Measurements from ENCODE around the gene SLC9A7.

Gene SLC9A7

DNA sequence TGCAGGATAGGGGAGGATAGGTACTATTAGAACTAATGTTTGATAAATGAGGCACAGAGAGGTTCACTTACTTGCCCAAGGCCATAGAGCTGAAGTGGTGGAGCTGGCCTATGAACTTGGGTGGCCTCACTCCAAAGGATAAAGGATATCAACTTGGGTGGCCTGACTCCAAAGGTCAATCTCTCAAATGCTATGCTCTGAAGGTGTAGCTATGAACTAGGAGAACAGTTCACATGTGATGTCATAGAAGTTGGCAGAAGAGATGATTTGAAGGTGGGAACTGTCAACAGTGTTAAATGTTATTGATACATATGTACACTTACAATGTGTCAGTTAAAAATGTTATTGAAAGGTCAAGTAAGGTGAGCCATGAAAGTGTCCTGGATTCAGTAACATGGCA is 191.5 kb downstream of the SLC9A7 start:
- no peak for DNase-seq

DNA sequence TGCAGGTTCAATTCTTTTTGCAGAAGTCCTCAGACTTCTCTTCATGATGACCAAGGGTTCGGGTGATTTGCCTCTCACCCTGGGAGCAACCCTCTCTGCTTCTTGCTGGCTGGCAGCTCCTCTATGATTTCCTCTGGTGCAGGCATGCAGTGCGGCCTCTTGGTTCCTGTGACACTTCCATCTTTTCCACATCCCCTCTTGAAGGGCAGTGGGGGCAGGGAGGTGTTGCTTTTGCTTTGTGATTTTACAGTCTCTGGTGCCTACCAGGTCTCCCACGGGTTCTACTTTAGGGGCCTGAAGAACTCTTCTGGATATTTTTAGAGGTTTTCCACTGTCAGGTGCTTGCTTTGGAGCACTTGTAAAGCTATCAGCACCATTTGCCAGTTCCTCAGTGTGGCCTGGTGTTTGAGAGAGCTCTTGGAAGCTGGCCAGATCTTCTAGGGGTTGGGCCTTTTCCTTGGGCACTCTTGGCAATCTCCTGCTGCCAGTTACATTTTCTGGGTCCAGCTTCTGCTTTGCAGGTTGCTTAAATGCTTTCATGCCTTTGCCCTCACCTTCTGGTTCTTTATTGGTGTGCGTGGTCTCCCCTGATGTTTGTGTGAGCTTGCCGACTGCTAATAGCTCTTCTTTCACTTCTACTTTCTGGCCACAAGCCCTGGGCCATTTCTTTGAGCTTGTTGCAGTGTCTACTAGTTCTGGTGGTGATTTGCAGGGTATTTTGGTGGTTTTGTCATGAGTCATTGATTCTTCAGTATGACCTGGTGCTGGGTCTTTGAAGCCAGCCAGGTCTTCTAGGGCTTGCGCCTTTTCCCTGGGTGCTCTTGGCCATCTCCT is 196.9 kb downstream of the SLC9A7 start:
- DNase-seq, result no peak

DNA sequence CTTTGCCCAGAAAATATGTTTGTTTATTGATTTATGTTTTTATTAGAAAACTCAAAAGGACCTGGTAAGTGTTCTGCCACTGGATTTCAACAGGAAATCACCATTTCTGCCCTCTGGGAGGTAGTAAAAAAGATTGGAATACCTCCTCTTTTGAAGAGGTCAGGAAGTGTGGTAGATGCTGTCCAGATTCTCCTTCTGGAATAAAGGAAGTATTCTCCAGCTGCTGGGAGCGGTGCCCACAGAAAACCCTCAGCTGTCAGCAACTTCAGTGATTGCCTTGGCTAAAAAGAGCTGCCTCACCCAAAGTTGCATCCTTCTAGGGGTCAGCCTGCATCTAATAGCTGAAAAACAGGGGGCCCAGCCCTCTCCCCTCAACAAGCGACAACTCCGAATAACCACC is 199.9 kb downstream of the SLC9A7 start:
- no peak for DNase-seq

DNA sequence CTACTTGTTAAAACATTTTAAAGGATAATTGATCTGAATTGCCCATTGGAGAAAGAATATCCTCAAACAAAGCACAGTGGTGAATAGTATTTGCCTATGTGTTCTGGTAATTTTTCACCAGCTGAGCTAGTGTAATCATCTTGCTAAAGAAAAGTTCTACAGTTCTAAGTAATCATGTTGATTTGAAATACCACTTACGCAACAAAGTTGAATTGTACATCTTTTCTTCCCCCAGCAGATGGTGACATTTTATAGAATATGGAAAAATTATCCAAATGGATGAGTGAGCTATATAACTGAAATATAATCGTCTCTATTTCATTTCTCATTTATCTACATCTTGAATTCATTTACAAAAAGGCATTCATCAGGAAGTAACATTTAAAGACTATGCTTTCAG is 204.0 kb downstream of the SLC9A7 start:
- peak; percentile 19 for DNase-seq

DNA sequence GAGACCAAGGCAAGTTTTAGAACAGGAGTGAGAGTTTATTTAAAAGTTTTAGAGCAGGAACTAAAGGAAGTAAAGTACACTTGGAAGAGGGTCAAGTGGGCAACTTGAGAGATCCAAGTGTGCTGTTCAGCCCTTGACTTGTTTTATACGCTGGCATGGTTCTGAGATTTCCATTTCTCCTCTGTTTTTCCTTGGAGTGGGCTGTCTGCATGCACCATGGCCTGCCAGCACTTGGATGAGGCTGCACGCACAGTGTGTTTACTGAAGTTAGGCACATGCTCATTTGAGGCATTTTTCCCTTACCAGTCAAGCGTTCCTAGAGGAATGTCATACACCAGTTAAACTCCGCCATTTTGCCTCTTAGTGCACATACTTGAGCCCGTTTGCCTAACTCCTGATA is 205.0 kb downstream of the SLC9A7 start:
- no peak for DNase-seq

DNA sequence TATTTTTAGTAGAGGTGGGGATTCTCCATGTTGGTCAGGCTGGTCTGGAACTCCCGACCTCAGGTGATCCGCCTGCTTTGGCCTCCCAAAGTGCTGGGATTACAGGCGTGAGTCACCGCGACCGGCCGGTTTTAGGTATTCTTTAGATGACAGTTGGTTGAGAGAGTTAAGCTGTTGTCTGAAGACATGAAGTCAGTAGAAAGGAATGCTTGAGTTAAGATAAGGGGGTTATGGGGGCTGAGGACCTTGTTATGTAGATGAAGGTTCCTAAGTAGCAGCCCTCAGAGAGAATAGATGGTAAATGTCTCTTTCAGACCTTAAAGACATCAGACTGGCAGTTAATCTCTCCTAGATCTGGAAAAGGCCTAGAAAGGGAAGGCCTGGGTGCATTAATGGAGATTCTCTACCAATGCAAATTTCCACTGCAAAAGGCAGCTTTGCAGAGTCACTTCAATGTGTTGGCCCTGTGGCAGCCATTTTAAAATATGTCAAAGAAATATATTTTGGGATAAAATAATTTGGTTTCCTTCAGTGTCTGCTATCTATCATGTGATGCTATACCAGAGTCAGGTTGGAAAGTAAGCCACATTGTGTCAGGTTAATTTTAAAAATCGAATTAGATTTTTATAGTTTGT is 207.3 kb downstream of the SLC9A7 start:
- DNase-seq, result no peak

DNA sequence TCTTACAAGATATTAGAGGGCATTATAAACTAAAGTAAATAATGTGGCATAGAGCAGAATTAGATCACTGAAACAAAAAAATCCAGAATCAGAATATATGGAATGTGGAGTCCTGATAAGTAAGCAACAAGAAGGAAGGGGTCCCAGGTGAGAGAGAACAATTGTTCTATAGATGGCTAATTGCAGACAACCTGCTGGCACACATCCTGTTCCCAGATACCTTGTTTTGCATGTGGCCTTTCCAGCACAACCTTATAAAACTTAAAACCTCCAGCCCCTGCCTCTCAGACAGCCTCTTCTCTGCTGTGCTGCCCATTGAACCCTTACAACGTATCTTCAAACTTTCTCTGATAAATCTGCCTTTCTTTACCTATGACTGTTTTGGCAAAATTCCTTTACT is 209.0 kb downstream of the SLC9A7 start:
- no peak for DNase-seq
